Kasumi-1 (cell line): ENCODE results near the gene JMJD1C.
A peak's percentile ranks its signal among the peaks of the same experiment; 100 is the strongest.

Experiments
- DNase-seq, 2 experiments: peaks; one replicate each; lab custom pipeline; 2025; lab: John Stamatoyannopoulos, UW

JMJD1C gene

DNA sequence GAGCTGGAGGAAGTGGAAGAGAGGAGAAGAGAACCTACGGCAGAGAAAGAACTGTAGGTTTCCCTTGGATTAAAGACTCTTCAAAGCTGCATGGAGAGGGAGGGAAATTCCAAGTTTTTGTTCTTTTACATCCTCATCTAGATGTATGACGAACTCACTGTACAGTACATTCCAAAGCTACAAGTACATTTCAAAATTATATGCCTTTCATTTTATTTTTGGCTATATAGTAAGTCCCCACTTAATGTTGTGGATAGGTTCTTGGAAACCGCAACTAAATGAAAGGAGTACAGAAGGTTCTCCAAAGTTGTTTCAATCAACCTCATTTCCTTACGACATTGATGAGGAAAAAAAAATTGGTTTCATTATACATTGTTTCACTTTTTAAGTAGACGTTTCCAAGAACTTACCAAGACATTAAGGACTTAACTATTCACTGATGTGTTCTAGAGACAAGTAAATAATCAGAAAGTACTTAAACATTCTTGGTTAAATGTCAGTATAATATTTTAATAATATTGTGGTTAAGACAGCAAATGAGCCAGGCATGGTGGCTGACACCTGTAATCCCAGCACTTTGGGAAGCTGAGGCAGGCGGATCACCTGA, 16.1 kb upstream of the JMJD1C start:
- DNase-seq: peak in 1 of 2 experiments; percentile 16

- DNase-seq: no peak
These were observed 14.5 kb upstream of the JMJD1C start for GRCh38 chr10:63480237-63480636.

DNA sequence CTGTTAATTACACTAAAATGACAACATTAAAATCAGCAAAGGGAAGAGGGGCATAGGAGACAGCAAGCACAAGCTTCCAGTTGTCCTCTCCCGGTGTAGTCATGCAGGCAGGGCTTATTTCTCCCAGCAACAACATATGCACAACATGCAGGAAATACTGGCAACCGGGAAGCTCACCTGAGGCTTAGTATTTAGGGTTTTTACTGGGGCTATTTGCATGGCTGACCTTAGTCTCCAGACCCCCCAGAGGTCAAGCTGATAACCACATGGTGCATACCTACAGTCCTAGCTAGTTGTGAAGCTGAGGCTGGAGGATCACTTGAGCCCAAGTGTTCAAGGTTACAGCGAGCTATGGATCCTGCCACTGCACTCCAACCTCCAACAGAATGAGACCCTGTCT, 12.8 kb upstream of the JMJD1C start:
- no peak for DNase-seq

DNA sequence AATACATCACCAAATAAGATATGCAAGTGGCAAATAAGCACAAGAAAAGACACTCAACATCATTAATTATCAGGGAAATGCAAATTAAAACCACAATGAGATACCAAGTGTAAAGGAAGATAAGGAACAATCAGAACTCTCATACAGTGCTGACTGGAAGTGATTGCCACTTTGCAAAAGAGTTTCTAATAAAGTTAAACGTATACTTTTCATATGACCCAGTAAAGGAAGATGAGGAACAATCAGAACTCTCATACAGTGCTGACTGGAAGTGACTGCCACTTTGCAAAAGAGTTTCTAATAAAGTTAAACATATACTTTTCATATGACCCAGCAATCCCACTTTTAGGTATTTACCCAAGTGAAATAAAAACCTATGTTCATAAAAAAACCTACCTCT, 12.2 kb upstream of the JMJD1C start:
- no peak for DNase-seq

- DNase-seq: no peak
These were observed 8.7 kb upstream of the JMJD1C start for GRCh38 chr10:63474488-63474887.

GRCh38 chr10:63470928-63471327, 5.2 kb upstream of the JMJD1C start:
- no peak for DNase-seq

DNA sequence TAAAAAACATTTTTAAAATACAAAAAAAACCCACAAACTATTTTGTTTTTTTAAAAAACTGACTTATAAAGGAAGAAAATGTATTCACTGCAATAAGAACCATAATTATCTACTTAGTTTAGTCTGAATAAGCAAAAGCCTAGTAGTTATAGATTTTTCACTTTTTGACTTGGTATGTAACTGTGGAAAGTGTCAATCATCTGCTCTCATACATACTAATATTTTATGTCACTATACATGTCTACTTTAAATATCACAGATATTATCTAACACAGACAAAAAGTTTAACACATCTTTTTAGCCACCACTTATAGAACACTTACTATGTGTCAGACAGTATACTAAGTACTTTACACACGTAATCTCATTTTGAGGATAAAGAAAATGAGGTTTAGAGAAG, 3.2 kb upstream of the JMJD1C start:
- no peak for DNase-seq

DNA sequence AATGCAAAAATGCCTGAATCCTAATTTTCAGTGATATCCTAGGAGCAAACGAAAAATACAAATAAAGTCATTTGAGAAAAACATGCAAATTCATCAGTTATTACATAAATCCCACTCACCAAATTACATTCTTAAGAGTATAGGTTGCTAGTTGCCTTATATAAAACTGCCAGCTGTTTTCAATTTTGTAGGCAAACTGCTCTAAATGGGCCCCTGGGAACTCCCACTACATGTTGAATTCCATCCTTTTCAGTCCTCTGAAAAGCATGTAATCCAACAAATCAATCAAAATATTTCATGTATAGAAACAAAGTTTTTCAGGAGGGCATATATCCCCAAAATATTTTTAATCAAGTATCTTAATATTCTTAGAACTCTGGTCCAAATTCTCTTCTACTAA, 2.1 kb upstream of the JMJD1C start:
- DNase-seq: no peak

DNA sequence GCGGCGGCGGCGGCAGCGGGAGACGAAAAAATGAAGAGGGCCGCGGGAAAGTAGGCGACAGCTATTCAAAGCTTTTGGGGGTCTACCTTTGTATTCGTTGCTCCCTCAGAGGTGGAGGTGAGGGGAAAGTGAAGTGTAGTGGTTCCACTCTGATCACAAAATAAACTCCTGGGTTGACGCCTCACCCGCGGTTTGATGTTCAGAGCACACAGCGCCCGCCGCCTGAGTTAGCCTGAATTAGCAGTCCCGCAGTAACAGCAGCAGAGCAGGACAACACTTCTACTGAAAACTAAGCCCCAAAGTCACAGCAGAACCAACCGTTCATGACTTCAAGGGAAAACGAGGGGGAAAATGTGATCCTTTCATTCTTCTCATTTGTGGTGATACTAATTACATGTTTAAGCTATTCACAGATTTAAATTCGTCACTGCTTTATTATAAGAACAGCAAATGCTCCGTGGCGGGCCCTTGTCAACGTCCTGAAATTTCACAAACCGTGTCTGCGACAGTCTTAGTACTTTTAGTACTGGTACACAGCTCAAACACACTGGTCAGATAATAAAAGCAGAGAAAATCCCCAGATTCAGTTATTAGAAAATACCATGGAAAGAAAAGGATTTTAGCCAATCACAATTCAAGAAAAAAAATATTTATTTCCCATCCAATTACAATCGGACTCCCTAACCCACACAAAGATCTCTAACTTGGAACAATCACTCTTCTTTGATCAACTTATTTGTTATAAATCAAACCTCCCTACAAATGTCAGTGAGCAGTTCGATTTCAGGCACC, 563 bp upstream of the JMJD1C start:
- DNase-seq: peak; percentile 52 to 67

DNA sequence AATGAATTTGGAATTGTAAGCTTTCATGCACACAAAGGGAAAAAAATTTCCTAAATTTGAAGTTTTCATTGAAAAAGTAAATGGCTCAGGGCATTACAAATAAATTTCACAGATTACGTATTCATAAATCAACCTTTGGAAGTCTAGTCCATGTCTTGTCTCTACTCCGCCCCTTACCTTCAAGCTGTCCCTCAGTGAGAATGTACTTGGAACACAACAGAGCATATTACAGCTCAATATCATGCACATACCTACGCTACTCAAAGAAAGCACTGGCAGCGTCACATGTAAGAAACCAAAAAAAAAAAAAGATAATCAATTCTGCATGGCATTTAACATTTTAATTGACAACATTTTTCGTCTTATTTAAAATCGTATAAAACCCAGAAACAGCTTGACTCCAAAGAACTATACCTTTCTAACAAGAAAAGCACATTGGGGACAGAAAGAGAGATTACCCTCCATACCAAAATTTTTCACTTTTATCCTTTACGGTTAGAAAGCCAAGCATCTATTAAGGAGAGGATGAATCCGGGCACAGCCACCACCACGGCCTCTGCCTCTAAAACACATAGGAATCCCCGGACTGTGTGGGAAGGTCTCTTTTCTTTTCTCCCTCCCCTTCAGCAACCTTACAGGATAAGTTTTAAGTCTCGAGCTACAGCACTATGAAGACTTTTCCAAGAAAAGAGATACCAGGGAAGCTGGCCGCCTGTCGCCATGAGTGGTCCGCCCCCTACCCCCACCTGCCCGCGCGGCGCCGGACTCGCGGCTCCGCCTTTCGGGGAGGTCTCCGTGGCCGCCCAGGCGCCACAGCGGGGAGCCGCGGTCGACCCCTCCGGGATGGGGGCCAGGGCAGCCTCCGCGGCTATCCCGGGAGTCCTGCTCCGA, 1.1 kb downstream of the JMJD1C start:
- DNase-seq: peak; percentile 52 to 60

GRCh38 chr10:63462442-63462841, 3.3 kb downstream of the JMJD1C start:
- no peak for DNase-seq

DNA sequence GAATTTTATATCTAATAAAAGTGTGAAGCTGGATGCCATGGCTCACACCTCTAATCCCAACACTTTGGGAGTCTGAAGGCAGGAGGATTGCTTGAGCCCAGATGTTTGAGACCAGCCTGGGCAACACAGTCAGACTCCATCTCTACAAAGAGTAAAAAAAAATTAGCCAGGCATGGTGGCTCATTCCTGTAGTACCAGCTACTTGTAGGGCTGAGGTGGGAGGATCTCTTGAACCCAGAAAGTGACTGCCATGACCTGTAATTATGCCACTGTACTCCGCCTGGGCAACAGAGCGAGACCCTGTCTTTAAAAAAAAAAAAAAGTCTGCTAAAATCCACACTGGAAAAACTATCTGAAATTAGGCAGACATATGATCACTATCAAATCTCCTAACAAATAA, 7.6 kb downstream of the JMJD1C start:
- no peak for DNase-seq

DNA sequence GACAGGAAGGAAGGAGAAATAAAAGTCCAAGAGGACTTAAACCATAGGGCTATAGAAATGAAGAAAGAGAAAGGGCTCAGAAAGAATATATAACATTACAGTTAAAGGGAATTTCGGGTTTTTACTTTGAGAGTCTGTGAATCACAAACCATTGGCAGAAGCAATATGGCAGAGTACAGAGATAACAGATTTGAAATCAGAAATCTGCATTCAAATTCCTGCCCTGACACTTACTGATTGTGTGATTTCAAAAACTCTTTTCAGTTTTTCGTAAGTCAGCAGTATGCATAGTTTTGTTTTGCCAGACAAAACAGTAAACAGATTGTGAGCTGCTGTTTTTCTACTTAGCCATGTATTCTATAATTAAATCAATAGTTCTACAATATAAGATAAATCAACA, 8.2 kb downstream of the JMJD1C start:
- DNase-seq: no peak

- DNase-seq: no peak
These were observed 9.2 kb downstream of the JMJD1C start for GRCh38 chr10:63456437-63457210.

DNA sequence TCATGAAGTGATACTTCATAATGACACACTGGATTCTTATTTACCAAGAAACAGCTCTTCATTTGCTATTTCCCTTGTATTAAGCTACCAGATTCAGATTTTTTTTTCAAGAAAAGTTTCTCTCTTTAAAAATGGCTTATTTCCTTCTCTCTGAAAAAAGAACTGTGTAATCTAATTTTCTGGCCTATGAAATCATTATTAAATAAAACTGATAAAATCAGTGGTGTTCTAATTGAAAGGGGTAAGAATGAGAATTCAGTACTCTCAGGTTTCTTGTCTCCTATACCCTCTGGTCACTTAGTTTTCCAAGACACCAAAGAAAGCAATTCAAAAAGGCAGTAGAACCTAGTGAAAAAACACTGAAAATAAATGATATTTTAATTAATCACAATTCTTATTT, 10.3 kb downstream of the JMJD1C start:
- DNase-seq: no peak

- no peak for DNase-seq
These were observed 11.1 kb downstream of the JMJD1C start for GRCh38 chr10:63454631-63455030.

DNA sequence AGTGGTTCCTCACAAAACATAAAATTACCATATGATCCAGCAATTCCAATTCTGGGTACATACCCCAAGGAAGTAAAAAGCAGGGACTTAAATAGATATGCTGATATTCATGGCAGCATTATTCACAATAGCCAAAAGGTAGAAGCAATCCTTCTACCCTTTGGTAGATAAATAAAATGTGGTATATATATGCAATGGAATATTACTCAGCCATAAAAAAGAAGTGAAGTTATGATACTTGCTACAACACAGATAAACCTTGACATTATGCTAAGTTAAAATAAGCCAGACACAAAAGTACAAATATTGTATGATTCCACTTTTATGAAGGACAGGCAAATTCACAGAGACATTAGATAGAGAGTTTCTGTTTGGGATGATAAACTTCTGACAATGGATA, 13.3 kb downstream of the JMJD1C start:
- no peak for DNase-seq

- no peak for DNase-seq
These were observed 18.9 kb downstream of the JMJD1C start for GRCh38 chr10:63446716-63447440.

DNA sequence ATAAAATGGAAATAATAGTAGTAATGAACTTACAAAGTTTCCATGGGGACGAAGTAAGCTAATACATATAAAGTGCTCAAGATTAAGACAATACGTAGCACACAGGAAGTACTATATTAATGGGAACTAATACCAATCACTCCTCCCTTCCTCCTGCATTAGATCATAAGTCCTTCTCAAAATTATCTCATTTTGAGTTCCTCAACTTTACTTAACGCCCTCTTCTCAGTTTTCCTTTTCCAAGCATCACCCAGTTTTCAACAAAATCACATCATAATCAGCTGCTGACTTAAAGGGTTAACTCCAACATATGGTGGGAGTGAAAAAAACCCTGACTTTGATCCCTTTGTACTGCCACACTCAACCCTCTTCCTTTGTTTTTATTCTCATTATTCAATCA, 24.4 kb downstream of the JMJD1C start:
- no peak for DNase-seq

DNA sequence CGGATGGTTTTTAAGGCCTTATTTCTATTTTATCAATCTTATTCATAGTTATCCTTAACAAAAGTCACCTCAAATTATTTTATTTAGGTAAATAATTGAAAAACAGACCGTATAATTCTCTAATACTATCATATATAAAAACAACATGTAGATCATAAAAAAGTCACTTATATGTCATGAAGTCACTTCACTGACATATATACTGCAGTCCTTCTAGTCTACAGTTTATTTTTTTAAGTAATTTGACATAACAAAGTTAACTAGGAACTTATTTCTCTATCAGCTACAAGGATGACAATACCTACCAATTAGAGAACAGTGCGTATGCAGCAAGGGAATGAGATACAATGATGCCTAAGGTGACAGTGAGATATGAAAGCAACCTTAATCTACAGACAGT, 26.2 kb downstream of the JMJD1C start:
- DNase-seq: no peak
